GM12878 (cell line): Measurements from ENCODE around the gene TMEM63C. TPM values are rescaled to one million over a fixed set of nuclear protein-coding genes. Genes with fewer than 3 reads are reported as not detected.

ENCODE experiments used
- ATAC-seq: fragments of 200-7000 bp; cut with Tn5 transposase; 3 replicates; pipeline ENCODE4 v1.9.1; 2020; ENCODE audit warnings: mild to moderate bottlenecking, moderate library complexity
- BruUV-seq: library from RNA; stranded (reverse); fragments of 400-500 nt; replicated peaks from 2 replicates; lab custom pipeline; 2021; lab: Mats Ljungman, UMichigan
- CTCF ChIA-PET: fragments of 300-600 bp; sonication (Branson Sonifier 250); formaldehyde crosslinking; extraction: SDS; loops from one replicate; lab custom pipeline; 2021; ENCODE audit warnings: inconsistent platforms; lab: Yijun Ruan, JAX
- POLR2A ChIA-PET: fragments of 350-600 bp; formaldehyde crosslinking; extraction: SDS; loops from one replicate; lab custom pipeline; 2021; ENCODE audit warnings: inconsistent platforms; lab: Charles Lee
- RAD21 ChIA-PET: fragments of 300-600 bp; sonication (Branson Sonifier 250); formaldehyde crosslinking; loops from one replicate; lab custom pipeline; 2023; ENCODE audit warnings: antibody characterized with exemption; ENCODE audit not compliant: unreplicated experiment; lab: Charles Lee
- SMC1A ChIA-PET: fragments of 300-600 bp; sonication (Branson Sonifier 250); formaldehyde crosslinking; loops from one replicate; lab custom pipeline; 2023; ENCODE audit not compliant: unreplicated experiment, uncharacterized antibody; lab: Charles Lee
- DNase-seq: peaks from one replicate; pipeline ENCODE4 v3.0.0-alpha.2; 2011; ENCODE audit warnings: low read depth, low spot score
- FAIRE-seq: peaks from 3 replicates; lab custom pipeline; 2011; peaks lifted over from hg19 to GRCh38; lab: Jason Lieb, UNC
- H2AFZ ChIP-seq: 2 replicates; pipeline ENCODE4 v1.6.0; 2011; ENCODE audit warnings: low read depth, low read length, control low read depth; ENCODE audit not compliant: control insufficient read depth
- H3K27ac ChIP-seq: 2 replicates; pipeline ENCODE4 v1.5.1; 2011; ENCODE audit warnings: control low read depth; ENCODE audit not compliant: control insufficient read depth, insufficient read depth
- H3K27me3 ChIP-seq, 2 experiments: replicated peaks in 1 of 2; 2 replicates each; pipeline versions ENCODE4 v1.6.0 to v1.6.1; 2011; ENCODE audit warnings: low read length in 1 of 2; ENCODE audit not compliant: control insufficient read depth in 2 of 2, insufficient read depth in 2 of 2
- H3K36me3 ChIP-seq, 2 experiments: 2 replicates each; pipeline ENCODE4 v1.5.1; 2011; ENCODE audit warnings: low read length in 1 of 2; ENCODE audit not compliant: control insufficient read depth in 2 of 2, insufficient read depth in 2 of 2
- H3K4me1 ChIP-seq: 2 replicates; pipeline ENCODE4 v1.6.1; 2011; ENCODE audit warnings: mild to moderate bottlenecking, low read length, moderate library complexity, mixed read lengths; ENCODE audit not compliant: control insufficient read depth, insufficient read depth
- H3K4me2 ChIP-seq: 2 replicates; pipeline ENCODE4 v1.6.0; 2011; ENCODE audit warnings: control low read depth; ENCODE audit not compliant: control insufficient read depth, insufficient read depth
- H3K4me3 ChIP-seq: fragments of 200-600 bp; sonication (generic); 2 replicates; pipeline ENCODE4 v1.5.1; 2016
- H3K79me2 ChIP-seq: 2 replicates; pipeline ENCODE4 v1.6.0; 2011; ENCODE audit warnings: low read length; ENCODE audit not compliant: control insufficient read depth, insufficient read depth
- H3K9ac ChIP-seq: 2 replicates; pipeline ENCODE4 v1.8.0; 2011; ENCODE audit warnings: low read length, control low read depth, mixed read lengths; ENCODE audit not compliant: control insufficient read depth, insufficient read depth
- H3K9me3 ChIP-seq: replicated peaks from 3 replicates; pipeline ENCODE4 v1.5.1; 2011; ENCODE audit warnings: mild to moderate bottlenecking, low read length; ENCODE audit not compliant: control insufficient read depth, insufficient read depth
- H4K20me1 ChIP-seq: 2 replicates; pipeline ENCODE4 v1.6.0; 2011; ENCODE audit not compliant: control insufficient read depth, insufficient read depth
- BRCA1 ChIP-seq: IDR thresholded peaks from 2 replicates; pipeline ENCODE4 v1.6.1; 2011; ENCODE audit warnings: low read depth, low read length, improper control_type of control experiment
- E2F8 ChIP-seq: fragments of 450-650 bp; IDR thresholded peaks from 2 replicates; pipeline ENCODE4 v1.6.1; 2018; ENCODE audit warnings: mild to moderate bottlenecking, low read depth, moderate library complexity; ENCODE audit not compliant: partially characterized antibody
- JUND ChIP-seq: IDR thresholded peaks from 2 replicates; pipeline ENCODE4 v1.6.1; 2012; ENCODE audit warnings: low read depth, mild to moderate bottlenecking, low read length, improper control_type of control experiment, moderate library complexity
- MXI1 ChIP-seq: fragments of 150-350 bp; IDR thresholded peaks from 2 replicates; pipeline ENCODE4 v1.6.1; 2011; ENCODE audit warnings: low read depth, mild to moderate bottlenecking, inconsistent platforms, low read length, improper control_type of control experiment
- PAX8 ChIP-seq: fragments of 450-650 bp; IDR thresholded peaks from 2 replicates; pipeline ENCODE4 v1.6.1; 2017; ENCODE audit warnings: mild to moderate bottlenecking, moderate library complexity
- PKNOX1 ChIP-seq: fragments of 450-650 bp; IDR thresholded peaks from 2 replicates; pipeline ENCODE4 v1.6.1; 2016; ENCODE audit warnings: mild to moderate bottlenecking
- POLR2AphosphoS5 ChIP-seq: IDR thresholded peaks from 2 replicates; pipeline ENCODE4 v1.6.1; 2011; ENCODE audit warnings: mild to moderate bottlenecking, low read length, inconsistent platforms
- RAD21 ChIP-seq: IDR thresholded peaks from 2 replicates; pipeline ENCODE4 v1.6.1; 2011; ENCODE audit warnings: mild to moderate bottlenecking, low read depth, low read length, moderate library complexity; ENCODE audit not compliant: insufficient read depth
- RBBP5 ChIP-seq: fragments of 200-600 bp; sonication (generic); conservative IDR thresholded peaks from 2 replicates; pipeline ENCODE4 v1.6.1; 2016
- SIN3A ChIP-seq: IDR thresholded peaks from 2 replicates; pipeline ENCODE4 v1.6.1; 2012; ENCODE audit warnings: low read depth, low read length, improper control_type of control experiment
- SREBF2 ChIP-seq: IDR thresholded peaks from 2 replicates; pipeline ENCODE4 v1.6.1; 2012; ENCODE audit warnings: mild to moderate bottlenecking, low read length
- SUZ12 ChIP-seq: fragments of 200-600 bp; sonication (generic); IDR thresholded peaks from one replicate; pipeline ENCODE4 v1.6.1; 2018; ENCODE audit warnings: antibody characterized with exemption, mild to moderate bottlenecking; ENCODE audit not compliant: unreplicated experiment
- YY1 ChIP-seq: IDR thresholded peaks from 2 replicates; pipeline ENCODE4 v1.6.1; 2011; ENCODE audit warnings: low read depth, mild to moderate bottlenecking, low read length
- WGBS: methylation state at CpG from one replicate; pipeline ENCODE4 v1.1.6; 2016; ENCODE audit warnings: low lambda C conversion rate; ENCODE audit not compliant: insufficient replicate concordance, insufficient coverage; ENCODE audit errors: missing lambda C conversion rate; 5-methylcytosine and 5-hydroxymethylcytosine counted together
- in situ Hi-C: fragments of 300-500 bp; cut with MboI; formaldehyde crosslinking; loops from 9 replicates; pipeline ENCODE4 v1.14.3; 2018; ENCODE audit warnings: mixed read lengths
- intact Hi-C: fragments of 100-400 bp; cut with micrococcal nuclease; formaldehyde crosslinking; loops from one replicate; pipeline ENCODE4 v1.14.2; 2022; ENCODE audit not compliant: unreplicated experiment
- polyA plus RNA-seq, 11 experiments: library from polyadenylated mRNA; depleted of rRNA in 4 of 11; unstranded in 6 of 11; stranded (reverse) in 5 of 11; fragments of >200 nt; fragmentation: Nextera tagmentation in 4 of 11; fragmentation: Illumina TruSeq in 1 of 11; extraction: Ambion mirVana in 4 of 11; extraction: Trizol in 1 of 11; gene quantifications; 1 replicate in 1 of 11; 2 replicates in 10 of 11; pipeline versions ENCODE4 v1.2.1 to v1.2.3, GENCODE V29; 2011 to 2016; ENCODE audit warnings: inconsistent platforms in 2 of 11, missing spikeins in 2 of 11, low read depth in 1 of 11
- total RNA-seq, 4 experiments: library from RNA; depleted of rRNA in 3 of 4; stranded (reverse); fragments of >200 nt in 3 of 4; fragmentation: Illumina TruSeq in 1 of 4; extraction: Trizol in 1 of 4; gene quantifications; 2 replicates each; pipeline versions ENCODE4 v1.2.1 to v1.2.3, GENCODE V29; 2013 to 2021
- TF ChIP-seq, protein P1 (sequence below): IDR thresholded peaks from 2 replicates; pipeline ENCODE4 v1.6.1; 2011; ENCODE audit warnings: mild to moderate bottlenecking, low read depth, low read length, moderate library complexity; ENCODE audit not compliant: insufficient replicate concordance
- TF ChIP-seq, protein P2 (sequence below): IDR thresholded peaks from 2 replicates; pipeline ENCODE4 v1.6.1; 2011; ENCODE audit warnings: borderline replicate concordance, low read depth, mild to moderate bottlenecking, moderate library complexity, low read length; ENCODE audit not compliant: insufficient read depth, poor library complexity, severe bottlenecking
- TF ChIP-seq, protein P3 (sequence below), 3 experiments: IDR thresholded peaks in 2 of 3; conservative IDR thresholded peaks in 1 of 3; 2 replicates each; pipeline ENCODE4 v1.5.1; 2011; ENCODE audit warnings: low read depth in 3 of 3, low read length in 3 of 3, mild to moderate bottlenecking in 3 of 3, control low read depth in 2 of 3, moderate library complexity in 2 of 3, inconsistent platforms in 1 of 3, mixed read lengths in 1 of 3; ENCODE audit not compliant: control insufficient read depth in 2 of 3, insufficient read depth in 1 of 3; ENCODE audit errors: extremely low read depth in 1 of 3

The TMEM63C gene
- total and polyA plus RNA-seq, 10 of the 15 experiments (the other 5 are each of a cell fraction or from before 2014, with no cell fraction given), result 0.06 to 1.3 (median 0.39) TPM; not detected in 4

DNA sequence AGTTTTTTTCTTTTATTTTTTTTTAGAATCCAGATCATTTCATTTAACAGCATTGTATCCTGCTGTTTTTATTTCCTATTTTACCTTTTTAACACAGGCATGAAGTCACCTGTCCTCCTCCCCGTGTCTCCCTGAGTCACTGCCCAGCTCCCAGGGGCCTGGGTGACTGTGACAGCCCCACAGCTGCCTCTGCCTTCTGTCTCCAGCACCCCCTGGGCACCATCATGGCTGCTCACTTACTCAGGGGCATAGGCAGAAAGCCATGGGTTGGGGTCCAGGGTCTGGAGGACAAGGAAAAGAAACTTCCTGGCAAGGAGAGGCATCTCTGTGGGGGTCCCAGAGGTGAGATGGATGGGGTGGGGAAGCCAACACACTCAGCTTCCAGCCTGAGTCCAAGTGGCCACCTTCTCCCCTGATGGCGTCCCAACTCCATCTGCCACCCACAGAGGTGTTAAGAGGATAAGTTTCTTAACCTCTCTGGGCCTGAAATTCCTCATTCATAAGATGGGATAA lies 25.3 kb downstream of the TMEM63C start:
- ChIA-PET SMC1A (no interaction called here), CTCF (interaction anchor here (0.8 kb wide), 1 partner anchor 109 kb away, joined by 3 read pairs; no protein-coding TSS in a partner anchor), POLR2A (no interaction called here), RAD21 (no interaction called here)
- no peak for FAIRE-seq
- peaks cover 2% of the 10 kb centered on the region in 2 experiments; a peak in 1 of 4 replicates for H3K27me3 ChIP-seq
- no peak for DNase-seq
- H3K79me2 ChIP-seq, result no peaks in the 10 kb centered on the region
- BruUV-seq, result no TSS peak
- in situ Hi-C loops (no loop called here), intact Hi-C loops (no loop called here)
- no peak overlapping the region for H3K4me3 ChIP-seq
- H3K4me1 ChIP-seq, result no peaks in the 10 kb centered on the region
- no peak overlapping the region for H3K27ac ChIP-seq
- H3K36me3 ChIP-seq, result no peaks in the 10 kb centered on the region
- no peak overlapping the region for H3K9ac ChIP-seq
- no peak overlapping the region for H3K4me2 ChIP-seq
- no peak overlapping the region for H2AFZ ChIP-seq
- no peak for ATAC-seq
- H3K9me3 ChIP-seq, result no peaks in the 10 kb centered on the region
- H4K20me1 ChIP-seq, result no peaks in the 10 kb centered on the region; the same call in 1 of the 2 replicates
- 25% methylated on average over 2 of the region's 2 CpGs for WGBS
- TF ChIP-seq YY1, result no peak
- TF ChIP-seq, protein P1, sequence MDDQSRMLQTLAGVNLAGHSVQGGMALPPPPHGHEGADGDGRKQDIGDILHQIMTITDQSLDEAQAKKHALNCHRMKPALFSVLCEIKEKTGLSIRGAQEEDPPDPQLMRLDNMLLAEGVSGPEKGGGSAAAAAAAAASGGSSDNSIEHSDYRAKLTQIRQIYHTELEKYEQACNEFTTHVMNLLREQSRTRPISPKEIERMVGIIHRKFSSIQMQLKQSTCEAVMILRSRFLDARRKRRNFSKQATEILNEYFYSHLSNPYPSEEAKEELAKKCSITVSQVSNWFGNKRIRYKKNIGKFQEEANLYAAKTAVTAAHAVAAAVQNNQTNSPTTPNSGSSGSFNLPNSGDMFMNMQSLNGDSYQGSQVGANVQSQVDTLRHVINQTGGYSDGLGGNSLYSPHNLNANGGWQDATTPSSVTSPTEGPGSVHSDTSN, result no peak
- TF ChIP-seq E2F8, result no peak
- no peak for TF ChIP-seq SIN3A
- no peak for TF ChIP-seq PKNOX1
- TF ChIP-seq, protein P2, sequence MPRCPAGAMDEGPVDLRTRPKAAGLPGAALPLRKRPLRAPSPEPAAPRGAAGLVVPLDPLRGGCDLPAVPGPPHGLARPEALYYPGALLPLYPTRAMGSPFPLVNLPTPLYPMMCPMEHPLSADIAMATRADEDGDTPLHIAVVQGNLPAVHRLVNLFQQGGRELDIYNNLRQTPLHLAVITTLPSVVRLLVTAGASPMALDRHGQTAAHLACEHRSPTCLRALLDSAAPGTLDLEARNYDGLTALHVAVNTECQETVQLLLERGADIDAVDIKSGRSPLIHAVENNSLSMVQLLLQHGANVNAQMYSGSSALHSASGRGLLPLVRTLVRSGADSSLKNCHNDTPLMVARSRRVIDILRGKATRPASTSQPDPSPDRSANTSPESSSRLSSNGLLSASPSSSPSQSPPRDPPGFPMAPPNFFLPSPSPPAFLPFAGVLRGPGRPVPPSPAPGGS, result no peak
- TF ChIP-seq RBBP5, result no peak
- no peak for TF ChIP-seq SREBF2
- no peak for TF ChIP-seq JUND
- no peak for TF ChIP-seq MXI1
- TF ChIP-seq BRCA1, result no peak
- no peak for TF ChIP-seq PAX8
- TF ChIP-seq POLR2AphosphoS5, result no peak
- TF ChIP-seq, protein P3, sequence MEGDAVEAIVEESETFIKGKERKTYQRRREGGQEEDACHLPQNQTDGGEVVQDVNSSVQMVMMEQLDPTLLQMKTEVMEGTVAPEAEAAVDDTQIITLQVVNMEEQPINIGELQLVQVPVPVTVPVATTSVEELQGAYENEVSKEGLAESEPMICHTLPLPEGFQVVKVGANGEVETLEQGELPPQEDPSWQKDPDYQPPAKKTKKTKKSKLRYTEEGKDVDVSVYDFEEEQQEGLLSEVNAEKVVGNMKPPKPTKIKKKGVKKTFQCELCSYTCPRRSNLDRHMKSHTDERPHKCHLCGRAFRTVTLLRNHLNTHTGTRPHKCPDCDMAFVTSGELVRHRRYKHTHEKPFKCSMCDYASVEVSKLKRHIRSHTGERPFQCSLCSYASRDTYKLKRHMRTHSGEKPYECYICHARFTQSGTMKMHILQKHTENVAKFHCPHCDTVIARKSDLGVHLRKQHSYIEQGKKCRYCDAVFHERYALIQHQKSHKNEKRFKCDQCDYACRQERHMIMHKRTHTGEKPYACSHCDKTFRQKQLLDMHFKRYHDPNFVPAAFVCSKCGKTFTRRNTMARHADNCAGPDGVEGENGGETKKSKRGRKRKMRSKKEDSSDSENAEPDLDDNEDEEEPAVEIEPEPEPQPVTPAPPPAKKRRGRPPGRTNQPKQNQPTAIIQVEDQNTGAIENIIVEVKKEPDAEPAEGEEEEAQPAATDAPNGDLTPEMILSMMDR (IDR thresholded peaks at IDR 0.05 in 2 of 3, conservative IDR thresholded peaks at IDR 0.05 in 1 of 3; ENCODE audit: control insufficient read depth in 2 of 3, extremely low read depth in 1 of 3, insufficient read depth in 1 of 3, low read depth in 3 of 3, low read length in 3 of 3), result no peak
- no peak for TF ChIP-seq SUZ12
- no peak for TF ChIP-seq RAD21
